Ishikawa (cell line): ENCODE measurements around the gene ITLN1.

Experiments used
- CEBPB ChIP-seq: IDR thresholded peaks from 2 replicates; pipeline ENCODE4 v1.6.1; 2012
- CREB1 ChIP-seq: IDR thresholded peaks from 2 replicates; pipeline ENCODE4 v1.6.1; 2012; ENCODE audit warnings: low read depth
- EGR1 ChIP-seq: IDR thresholded peaks from 2 replicates; pipeline ENCODE4 v1.6.1; 2012
- EP300 ChIP-seq: IDR thresholded peaks from 2 replicates; pipeline ENCODE4 v1.6.1; 2012; ENCODE audit warnings: borderline replicate concordance
- FOXM1 ChIP-seq: IDR thresholded peaks from 2 replicates; pipeline ENCODE4 v1.6.1; 2012; ENCODE audit warnings: low read depth, borderline replicate concordance
- MAX ChIP-seq: IDR thresholded peaks from 2 replicates; pipeline ENCODE4 v1.6.1; 2012
- NFIC ChIP-seq: IDR thresholded peaks from 2 replicates; pipeline ENCODE4 v1.6.1; 2012
- RAD21 ChIP-seq: IDR thresholded peaks from 2 replicates; pipeline ENCODE4 v1.6.1; 2012; ENCODE audit warnings: low read depth
- REST ChIP-seq: IDR thresholded peaks from 2 replicates; pipeline ENCODE4 v1.6.1; 2012; ENCODE audit warnings: low read depth, mild to moderate bottlenecking
- TAF1 ChIP-seq: IDR thresholded peaks from 2 replicates; pipeline ENCODE4 v1.6.1; 2012; ENCODE audit warnings: low read depth, mild to moderate bottlenecking
- TCF12 ChIP-seq: IDR thresholded peaks from 2 replicates; pipeline ENCODE4 v1.6.1; 2012; ENCODE audit warnings: low read depth
- TEAD4 ChIP-seq: IDR thresholded peaks from 2 replicates; pipeline ENCODE4 v1.6.1; 2012
- USF1 ChIP-seq: IDR thresholded peaks from 2 replicates; pipeline ENCODE4 v1.6.1; 2012
- YY1 ChIP-seq: IDR thresholded peaks from 2 replicates; pipeline ENCODE4 v1.6.1; 2012; ENCODE audit warnings: low read depth
- ZBTB7A ChIP-seq: IDR thresholded peaks from 2 replicates; pipeline ENCODE4 v1.6.1; 2012; ENCODE audit warnings: low read depth

Gene ITLN1

GRCh38 chr1:160888926-160889325, 3.9 kb upstream of the ITLN1 start:
- TF ChIP-seq EP300: no peak
- no peak for TF ChIP-seq REST
- TF ChIP-seq MAX: no peak
- TF ChIP-seq YY1: no peak
- TF ChIP-seq RAD21: no peak
- TF ChIP-seq NFIC: no peak

GRCh38 chr1:160887071-160887470, 2.1 kb upstream of the ITLN1 start:
- TF ChIP-seq CREB1 (no peak), ZBTB7A (no peak), EGR1 (no peak), TEAD4 (no peak), REST (no peak), FOXM1 (no peak), NFIC (no peak), MAX (no peak)

- no peak for TF ChIP-seq TCF12
- no peak for TF ChIP-seq NFIC
- no peak for TF ChIP-seq REST
- TF ChIP-seq ZBTB7A: no peak
- TF ChIP-seq CEBPB: no peak
Measured at GRCh38 chr1:160884579-160884978, 401 bp downstream of the ITLN1 start.

- TF ChIP-seq EGR1 (no peak), MAX (no peak), USF1 (no peak), RAD21 (no peak), EP300 (no peak), FOXM1 (no peak), TCF12 (no peak), REST (no peak), NFIC (no peak), TEAD4 (no peak), CREB1 (no peak), TAF1 (no peak), YY1 (no peak), CEBPB (no peak), ZBTB7A (no peak)
Measured at GRCh38 chr1:160883581-160884513, 1.1 kb downstream of the ITLN1 start.
